Heart left ventricle (tissue), 16 donors: ENCODE measurements around the gene LSAMP. TPM values are rescaled to one million over a fixed set of nuclear protein-coding genes. Genes with fewer than 3 reads are reported as not detected.
A peak's percentile ranks its signal among the peaks of the same experiment; 100 is the strongest.

ENCODE experiments used
- ATAC-seq, 4 donors: fragments of 200-7000 bp; cut with Tn5 transposase; one replicate each; pipeline ENCODE4 v1.9.1; 2020 to 2022; ENCODE audit warnings: moderate library complexity in 4 of 4, mild to moderate bottlenecking in 3 of 4, moderate number of reproducible peaks in 1 of 4
- DNase-seq, 5 donors: peaks; one replicate each; pipeline ENCODE4 v3.0.0-alpha.2; 2020
- H3K27ac ChIP-seq, 12 donors: fragments of 200-600 bp; sonication (generic) in 4 of 12; one replicate each; pipeline versions ENCODE4 v1.5.0 to v1.8.0; 2016 to 2022; ENCODE audit warnings: mild to moderate bottlenecking in 2 of 12
- H3K27me3 ChIP-seq, 9 donors: fragments of 200-600 bp; sonication (generic) in 2 of 9; one replicate each; pipeline versions ENCODE4 v1.5.1 to v1.8.0; 2016 to 2022; ENCODE audit warnings: mild to moderate bottlenecking in 3 of 9
- H3K36me3 ChIP-seq, 9 donors: fragments of 200-600 bp; sonication (generic) in 2 of 9; one replicate each; pipeline versions ENCODE4 v1.5.0 to v1.8.0; 2018 to 2022; ENCODE audit warnings: mild to moderate bottlenecking in 2 of 9
- H3K4me1 ChIP-seq, 12 donors: fragments of 200-600 bp; sonication (generic) in 4 of 12; one replicate each; pipeline versions ENCODE4 v1.5.0 to v1.8.0; 2016 to 2022; ENCODE audit warnings: mild to moderate bottlenecking in 3 of 12
- H3K4me3 ChIP-seq, 12 donors: fragments of 200-600 bp; sonication (generic) in 4 of 12; one replicate each; pipeline versions ENCODE4 v1.5.0 to v1.8.0; 2017 to 2022; ENCODE audit warnings: mild to moderate bottlenecking in 9 of 12, moderate library complexity in 4 of 12
- H3K9me3 ChIP-seq, 12 donors: fragments of 200-600 bp; sonication (generic) in 4 of 12; one replicate each; pipeline versions ENCODE4 v1.5.0 to v1.8.0; 2016 to 2022; ENCODE audit warnings: mild to moderate bottlenecking in 1 of 12
- CTCF ChIP-seq, 12 donors: fragments of 200-600 bp; sonication (generic) in 4 of 12; IDR thresholded peaks; one replicate each; pipeline versions ENCODE4 v1.5.0 to v1.8.0; 2018 to 2022; ENCODE audit warnings: antibody characterized with exemption in 12 of 12, mild to moderate bottlenecking in 5 of 12
- POLR2A ChIP-seq, 2 donors: fragments of 450-650 bp; IDR thresholded peaks; one replicate each; pipeline ENCODE4 v1.6.1; 2017; ENCODE audit warnings: antibody characterized with exemption in 2 of 2, mild to moderate bottlenecking in 2 of 2, moderate library complexity in 2 of 2
- WGBS, 4 donors: extraction: QIAGEN DNeasy Blood & Tissue Kit in 2 of 4; methylation state at CpG; one replicate each; pipeline versions ENCODE4 v1.1.5 to v1.1.7; 2013 to 2018; 5-methylcytosine and 5-hydroxymethylcytosine counted together
- intact Hi-C, 10 donors: fragments of 100-400 bp; cut with DNase I; formaldehyde crosslinking; loops; one replicate each; pipeline versions ENCODE4 v1.11.1 to v1.14.2; 2022
- polyA plus RNA-seq, 2 donors: library from polyadenylated mRNA; stranded (reverse); fragments of 200-250 nt; gene quantifications; one replicate each; pipeline ENCODE4 v1.2.3, GENCODE V29; 2013
- total RNA-seq, 9 donors: library from RNA; depleted of rRNA in 2 of 9; stranded (reverse); fragments of >200 nt in 2 of 9; fragmentation: NEBNext Ultra II Directional in 3 of 9; extraction: Animal tissue kit (Norgen Biotek cat#: 25700) in 3 of 9; gene quantifications; one replicate each; pipeline versions ENCODE4 v1.1.0 to v1.2.4, GENCODE V29; 2016 to 2023
- donor health status: ischemic (EF 13 %, LVEDD 7.1; RV severe dilation, severe dysfunction).
- donor health status: healthy with polysubstance abuse.
- donor health status: DM: no; HTN: yes; CAD: no.
- donor health status: DM: no; HTN: no; CAD: no.
- donor health status: ischemic (EF 25% LVEDD 6.9; RV normal size, moderate dysfunction).
- donor health status: ischemic (EF 25% LVEDD 5.7; RV mildly dilated, moderate dysfunction).
- donor health status: healthy.
- donor health status: DM: yes; HTN: yes; CAD: no.
- donor health status: ischemic (EF 35%, LVEDD 5.7; RV mildly dilated, moderate dysfunction).
- donor health status: nonischemic (EF 11% LVEDD 7.7; RV severe dilation, severe dysfunction).
- donor health status: DM: yes; HTN: yes; CAD: no.
- donor health status: PGD.
- donor health status: ischemic (EF 29% LVEDD 5.4; RV normal size, mild dysfunction).
- donor health status: nonischemic (EF 23%, LVEDD 6.1; RV moderate dilation, normal function).

The LSAMP gene
- total and polyA plus RNA-seq, 11 donors: 1.6 to 52.3 (median 7.2) TPM

GRCh38 chr3:116301422-116301821 lies 143.9 kb downstream of the LSAMP start:
- no peak for TF ChIP-seq POLR2A (IDR thresholded peaks at IDR 0.05)
- TF ChIP-seq CTCF (IDR thresholded peaks at IDR 0.05): no peak
- intact Hi-C loops: no loop called here

DNA sequence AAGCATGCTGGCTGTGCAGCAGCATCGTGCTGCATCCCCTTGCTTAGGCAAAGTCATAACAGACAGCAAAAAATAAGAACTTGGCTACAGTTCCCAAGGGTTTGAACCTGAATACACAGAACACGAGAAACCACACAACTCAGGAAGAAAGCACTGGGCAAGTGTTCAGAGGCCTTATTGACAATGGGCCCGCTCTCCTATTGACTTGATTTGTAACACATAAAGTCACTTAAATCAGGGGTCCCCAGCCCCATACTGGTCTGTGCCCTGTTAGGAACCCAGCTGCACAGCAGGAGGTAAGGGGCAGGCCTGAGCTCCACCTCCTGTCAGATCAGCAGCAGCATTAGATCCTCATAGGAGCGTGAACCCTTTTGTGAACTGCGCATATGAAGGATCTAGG lies 145.1 kb downstream of the LSAMP start:
- Histone ChIP-seq H3K4me1 (no peaks in the 10 kb centered on the region), H3K36me3 (no peaks in the 10 kb centered on the region), H3K27ac (no peak overlapping the region), H3K4me3 (no peak overlapping the region), H3K27me3 (no peaks in the 10 kb centered on the region), H3K9me3 (no peaks in the 10 kb centered on the region)
- intact Hi-C loops: no loop called here
- DNase-seq (no peak), ATAC-seq (no peak)
- no peak for TF ChIP-seq POLR2A (IDR thresholded peaks at IDR 0.05)
- no peak for TF ChIP-seq CTCF (IDR thresholded peaks at IDR 0.05)
- WGBS, 4 donors: 81 to 89% (median 85%) methylated on average over 5 of the region's 5 CpGs

More at GRCh38 chr3:116301422-116301821, 143.9 kb downstream of the LSAMP start:
- DNase-seq (no peak), ATAC-seq (no peak)
- Histone ChIP-seq H3K27ac (peak overlapping the region in 1 of 12 donors; percentile 41), H3K27me3 (no peaks in the 10 kb centered on the region), H3K9me3 (no peaks in the 10 kb centered on the region), H3K4me3 (no peak overlapping the region), H3K4me1 (no peaks in the 10 kb centered on the region), H3K36me3 (no peaks in the 10 kb centered on the region)
- WGBS, 4 donors: 78 to 89% (median 82%) methylated on average over 1 of the region's 1 CpG

GRCh38 chr3:116299646-116300081 lies 145.6 kb downstream of the LSAMP start:
- intact Hi-C loops: no loop called here
- H3K4me3 ChIP-seq: no peak overlapping the region
- 83 to 91% (median 85%) methylated on average over 3 of the region's 3 CpGs for WGBS, 4 donors
- ATAC-seq (no peak), DNase-seq (no peak)
- H3K9me3 ChIP-seq: no peaks in the 10 kb centered on the region
- H3K36me3 ChIP-seq: no peaks in the 10 kb centered on the region
- H3K4me1 ChIP-seq: no peaks in the 10 kb centered on the region
- no peak for TF ChIP-seq CTCF (IDR thresholded peaks at IDR 0.05)
- no peak for TF ChIP-seq POLR2A (IDR thresholded peaks at IDR 0.05)
- no peaks in the 10 kb centered on the region for H3K27me3 ChIP-seq
- H3K27ac ChIP-seq: no peak overlapping the region

GRCh38 chr3:116298151-116298550 lies 147.1 kb downstream of the LSAMP start:
- intact Hi-C loops: no loop called here
- WGBS, 4 donors: 45 to 64% (median 55%) methylated on average over 1 of the region's 1 CpG
- no peaks in the 10 kb centered on the region for H3K36me3 ChIP-seq
- no peaks in the 10 kb centered on the region for H3K4me1 ChIP-seq
- DNase-seq: no peak
- H3K4me3 ChIP-seq: no peak overlapping the region
- TF ChIP-seq CTCF (IDR thresholded peaks at IDR 0.05): no peak
- TF ChIP-seq POLR2A (IDR thresholded peaks at IDR 0.05): no peak
- ATAC-seq: no peak
- no peaks in the 10 kb centered on the region for H3K9me3 ChIP-seq
- no peaks in the 10 kb centered on the region for H3K27me3 ChIP-seq
- no peak overlapping the region for H3K27ac ChIP-seq
